ENCODE data around the gene NCK2. TPM values are rescaled to one million over a fixed set of nuclear protein-coding genes. Genes with fewer than 3 reads are reported as not detected.

Gene NCK2
- total and polyA plus RNA-seq, 10 of the 15 experiments (the other 5 are each of a cell fraction or from before 2014, with no cell fraction given): 1.2 to 30.9 (median 14.1) TPM

GRCh38 chr2:105746177-105747080 lies 1.7 kb downstream of the NCK2 start (continued):
- TF ChIP-seq MEF2B (IDR thresholded peaks at IDR 0.05; ENCODE audit: partially characterized antibody, poor library complexity, severe bottlenecking) (no peak), MLLT1 (IDR thresholded peaks at IDR 0.05) (peak; percentile 35; the same call in 1 of the 2 replicates), GABPA (IDR thresholded peaks at IDR 0.05; ENCODE audit: low read depth) (0 out of 2 replicates have a peak, but pooled peaks have one; percentile 28), NR2C2 (IDR thresholded peaks at IDR 0.05; ENCODE audit: borderline replicate concordance, control insufficient read depth, insufficient read length, low read depth) (no peak), CREB1 (IDR thresholded peaks at IDR 0.05; ENCODE audit: low read depth) (peak; percentile 68), HDAC6 (IDR thresholded peaks at IDR 0.05; ENCODE audit: unreplicated experiment) (no peak), ASH2L (IDR thresholded peaks at IDR 0.05; ENCODE audit: borderline replicate concordance, low read depth) (no peak), RFX5 (IDR thresholded peaks at IDR 0.05; ENCODE audit: low read depth, low read length) (no peak)
- TF ChIP-seq, protein P1, sequence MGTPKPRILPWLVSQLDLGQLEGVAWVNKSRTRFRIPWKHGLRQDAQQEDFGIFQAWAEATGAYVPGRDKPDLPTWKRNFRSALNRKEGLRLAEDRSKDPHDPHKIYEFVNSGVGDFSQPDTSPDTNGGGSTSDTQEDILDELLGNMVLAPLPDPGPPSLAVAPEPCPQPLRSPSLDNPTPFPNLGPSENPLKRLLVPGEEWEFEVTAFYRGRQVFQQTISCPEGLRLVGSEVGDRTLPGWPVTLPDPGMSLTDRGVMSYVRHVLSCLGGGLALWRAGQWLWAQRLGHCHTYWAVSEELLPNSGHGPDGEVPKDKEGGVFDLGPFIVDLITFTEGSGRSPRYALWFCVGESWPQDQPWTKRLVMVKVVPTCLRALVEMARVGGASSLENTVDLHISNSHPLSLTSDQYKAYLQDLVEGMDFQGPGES (IDR thresholded peaks at IDR 0.05): no peak
- TF ChIP-seq, protein P2, sequence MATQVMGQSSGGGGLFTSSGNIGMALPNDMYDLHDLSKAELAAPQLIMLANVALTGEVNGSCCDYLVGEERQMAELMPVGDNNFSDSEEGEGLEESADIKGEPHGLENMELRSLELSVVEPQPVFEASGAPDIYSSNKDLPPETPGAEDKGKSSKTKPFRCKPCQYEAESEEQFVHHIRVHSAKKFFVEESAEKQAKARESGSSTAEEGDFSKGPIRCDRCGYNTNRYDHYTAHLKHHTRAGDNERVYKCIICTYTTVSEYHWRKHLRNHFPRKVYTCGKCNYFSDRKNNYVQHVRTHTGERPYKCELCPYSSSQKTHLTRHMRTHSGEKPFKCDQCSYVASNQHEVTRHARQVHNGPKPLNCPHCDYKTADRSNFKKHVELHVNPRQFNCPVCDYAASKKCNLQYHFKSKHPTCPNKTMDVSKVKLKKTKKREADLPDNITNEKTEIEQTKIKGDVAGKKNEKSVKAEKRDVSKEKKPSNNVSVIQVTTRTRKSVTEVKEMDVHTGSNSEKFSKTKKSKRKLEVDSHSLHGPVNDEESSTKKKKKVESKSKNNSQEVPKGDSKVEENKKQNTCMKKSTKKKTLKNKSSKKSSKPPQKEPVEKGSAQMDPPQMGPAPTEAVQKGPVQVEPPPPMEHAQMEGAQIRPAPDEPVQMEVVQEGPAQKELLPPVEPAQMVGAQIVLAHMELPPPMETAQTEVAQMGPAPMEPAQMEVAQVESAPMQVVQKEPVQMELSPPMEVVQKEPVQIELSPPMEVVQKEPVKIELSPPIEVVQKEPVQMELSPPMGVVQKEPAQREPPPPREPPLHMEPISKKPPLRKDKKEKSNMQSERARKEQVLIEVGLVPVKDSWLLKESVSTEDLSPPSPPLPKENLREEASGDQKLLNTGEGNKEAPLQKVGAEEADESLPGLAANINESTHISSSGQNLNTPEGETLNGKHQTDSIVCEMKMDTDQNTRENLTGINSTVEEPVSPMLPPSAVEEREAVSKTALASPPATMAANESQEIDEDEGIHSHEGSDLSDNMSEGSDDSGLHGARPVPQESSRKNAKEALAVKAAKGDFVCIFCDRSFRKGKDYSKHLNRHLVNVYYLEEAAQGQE (IDR thresholded peaks at IDR 0.05; ENCODE audit: low read depth, low read length): no peak
- TF ChIP-seq, protein P3, sequence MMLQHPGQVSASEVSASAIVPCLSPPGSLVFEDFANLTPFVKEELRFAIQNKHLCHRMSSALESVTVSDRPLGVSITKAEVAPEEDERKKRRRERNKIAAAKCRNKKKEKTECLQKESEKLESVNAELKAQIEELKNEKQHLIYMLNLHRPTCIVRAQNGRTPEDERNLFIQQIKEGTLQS (IDR thresholded peaks at IDR 0.05; ENCODE audit: borderline replicate concordance, extremely low read depth, low read depth, low read length): no peak

All from GM12878 (cell line).